OCI-LY3 (cell line): Measurements from ENCODE around the gene YWHAG.

Experiments used
- EZH2phosphoT487 ChIP-seq: fragments of 200-600 bp; shearing (Covaris generic); IDR thresholded peaks from 2 replicates; pipeline ENCODE4 v1.6.1; 2018; ENCODE audit warnings: antibody characterized with exemption, mixed run types, low read depth
- TF ChIP-seq, protein P1 (sequence below): fragments of 200-600, 300-600 bp; sonication (generic); IDR thresholded peaks from 2 replicates; pipeline ENCODE4 v1.5.1; 2014; ENCODE audit warnings: antibody characterized with exemption, low read length, low read depth

DNA sequence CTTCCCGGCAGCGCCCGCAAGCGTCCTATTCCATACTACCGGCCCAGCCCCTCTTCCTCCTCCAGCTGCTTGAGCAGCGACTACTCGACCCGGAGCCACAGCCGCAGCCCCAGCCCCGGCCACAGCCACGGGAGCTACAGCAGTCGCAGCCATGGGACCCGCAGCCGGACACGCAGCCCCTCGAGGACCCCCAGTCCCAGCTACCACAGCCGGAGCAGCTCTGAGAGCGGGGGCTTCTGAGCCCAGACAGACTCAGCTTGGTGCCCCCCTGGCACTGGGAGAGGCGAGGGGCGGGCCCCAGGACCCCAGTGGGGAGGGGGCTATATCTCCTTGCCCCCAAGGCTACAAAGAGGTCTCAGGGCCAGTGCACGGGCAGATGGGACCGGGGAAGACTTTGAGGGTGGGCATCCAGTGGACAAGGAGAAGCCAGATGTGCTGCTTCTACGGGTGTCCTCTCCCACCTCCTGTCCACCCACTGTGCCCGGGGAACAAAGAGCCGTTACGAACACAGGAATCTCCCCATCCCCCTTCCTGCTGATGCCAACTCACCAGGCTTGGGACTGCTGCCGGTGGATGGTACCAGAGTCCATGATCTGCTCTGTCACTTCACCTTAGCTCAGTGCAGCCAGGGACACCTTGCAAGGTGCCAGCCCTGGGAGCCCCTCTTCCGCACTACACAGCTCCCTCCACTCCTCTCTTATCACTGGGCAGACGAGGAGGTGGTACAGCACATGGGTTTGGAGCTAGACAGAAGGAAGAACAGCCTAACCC, 73.0 kb downstream of the YWHAG start:
- TF ChIP-seq, protein P1, sequence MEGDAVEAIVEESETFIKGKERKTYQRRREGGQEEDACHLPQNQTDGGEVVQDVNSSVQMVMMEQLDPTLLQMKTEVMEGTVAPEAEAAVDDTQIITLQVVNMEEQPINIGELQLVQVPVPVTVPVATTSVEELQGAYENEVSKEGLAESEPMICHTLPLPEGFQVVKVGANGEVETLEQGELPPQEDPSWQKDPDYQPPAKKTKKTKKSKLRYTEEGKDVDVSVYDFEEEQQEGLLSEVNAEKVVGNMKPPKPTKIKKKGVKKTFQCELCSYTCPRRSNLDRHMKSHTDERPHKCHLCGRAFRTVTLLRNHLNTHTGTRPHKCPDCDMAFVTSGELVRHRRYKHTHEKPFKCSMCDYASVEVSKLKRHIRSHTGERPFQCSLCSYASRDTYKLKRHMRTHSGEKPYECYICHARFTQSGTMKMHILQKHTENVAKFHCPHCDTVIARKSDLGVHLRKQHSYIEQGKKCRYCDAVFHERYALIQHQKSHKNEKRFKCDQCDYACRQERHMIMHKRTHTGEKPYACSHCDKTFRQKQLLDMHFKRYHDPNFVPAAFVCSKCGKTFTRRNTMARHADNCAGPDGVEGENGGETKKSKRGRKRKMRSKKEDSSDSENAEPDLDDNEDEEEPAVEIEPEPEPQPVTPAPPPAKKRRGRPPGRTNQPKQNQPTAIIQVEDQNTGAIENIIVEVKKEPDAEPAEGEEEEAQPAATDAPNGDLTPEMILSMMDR: no peak
- no peak for TF ChIP-seq EZH2phosphoT487
